Uterus (tissue), 2 donors: ENCODE measurements around the gene NLE1.

Experiments
- CTCF ChIP-seq, 4 experiments: fragments of 200-600 bp in 2 of 4; fragments of 450-650 bp in 2 of 4; sonication (generic) in 2 of 4; IDR thresholded peaks; one replicate each; pipeline ENCODE4 v1.5.1; 2016 to 2019; ENCODE audit warnings: antibody characterized with exemption in 4 of 4, mild to moderate bottlenecking in 2 of 4, moderate library complexity in 1 of 4
- POLR2A ChIP-seq, 2 donors: fragments of 450-650 bp; IDR thresholded peaks; one replicate each; pipeline ENCODE4 v1.6.1; 2016; ENCODE audit warnings: antibody characterized with exemption in 2 of 2, mild to moderate bottlenecking in 1 of 2, moderate library complexity in 1 of 2

DNA sequence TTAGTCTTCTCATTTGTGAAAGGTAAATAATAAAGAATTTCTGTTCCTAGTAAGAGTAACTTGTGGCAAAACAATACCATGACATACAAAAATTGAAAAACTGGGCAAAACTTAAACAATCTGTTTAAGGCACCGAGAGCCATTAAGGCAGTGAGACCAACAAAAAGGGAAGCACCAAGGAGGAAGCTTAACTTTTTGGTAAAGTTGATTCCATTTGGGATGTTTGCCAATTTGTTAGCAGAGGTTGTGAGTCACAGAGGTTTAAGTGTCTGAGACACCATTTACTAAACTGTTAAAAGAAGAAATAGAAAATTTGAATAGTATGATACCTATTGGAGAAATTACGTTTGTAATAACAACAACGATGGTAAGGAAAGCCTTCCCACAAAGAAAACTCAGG is 47.2 kb upstream of the NLE1 start:
- TF ChIP-seq CTCF (IDR thresholded peaks at IDR 0.05) = no peak
- TF ChIP-seq POLR2A (IDR thresholded peaks at IDR 0.05) = no peak
